ENCODE measurements around the gene TEFM. TPM values are rescaled to one million over a fixed set of nuclear protein-coding genes. Genes with fewer than 3 reads are reported as not detected.
A peak's percentile ranks its signal among the peaks of the same experiment; 100 is the strongest.

The TEFM gene
- total RNA-seq, 4 donors from 2014 or later, result 7.4 to 47.4 (median 28.6) TPM

GRCh38 chr17:30905742-30906100 lies 317 bp downstream of the TEFM start:
- intact Hi-C loops (cut with DNase I; ENCODE audit: low total_unique reads), result no loop called here
- Histone ChIP-seq H3K36me3 (no peaks in the 10 kb centered on the region), H3K9me3 (no peaks in the 10 kb centered on the region), H3K4me1 (peaks cover 0 to 12% of the 10 kb centered on the region in 2 donors), H3K4me3 (peak overlapping the region; percentile 78 to 82), H3K27ac (peak overlapping the region; percentile 88 to 89), H3K27me3 (no peaks in the 10 kb centered on the region)
- no peak for DNase-seq
- TF ChIP-seq POLR2A (IDR thresholded peaks at IDR 0.05), result no peak
- TF ChIP-seq CTCF (IDR thresholded peaks at IDR 0.05), result no peak

- intact Hi-C loops (cut with DNase I; ENCODE audit: low total_unique reads), result no loop called here
These were observed 8.7 kb downstream of the TEFM start for GRCh38 chr17:30897311-30897710.

GRCh38 chr17:30894236-30894635 lies 11.8 kb downstream of the TEFM start:
- Histone ChIP-seq H3K27ac (no peak overlapping the region), H3K27me3 (no peaks in the 10 kb centered on the region), H3K4me1 (no peaks in the 10 kb centered on the region), H3K9me3 (no peaks in the 10 kb centered on the region), H3K36me3 (no peaks in the 10 kb centered on the region), H3K4me3 (no peak overlapping the region)
- intact Hi-C loops (cut with DNase I; ENCODE audit: low total_unique reads), result no loop called here
- TF ChIP-seq CTCF (IDR thresholded peaks at IDR 0.05) (no peak), POLR2A (IDR thresholded peaks at IDR 0.05) (no peak)
- no peak for DNase-seq

More at GRCh38 chr17:30897311-30897710, 8.7 kb downstream of the TEFM start:
- no peak overlapping the region for H3K27ac ChIP-seq
- TF ChIP-seq CTCF (IDR thresholded peaks at IDR 0.05) (no peak), POLR2A (IDR thresholded peaks at IDR 0.05) (no peak)
- no peaks in the 10 kb centered on the region for H3K9me3 ChIP-seq
- no peaks in the 10 kb centered on the region for H3K4me1 ChIP-seq
- H3K27me3 ChIP-seq, result no peaks in the 10 kb centered on the region
- H3K36me3 ChIP-seq, result no peaks in the 10 kb centered on the region
- H3K4me3 ChIP-seq, result no peak overlapping the region
- no peak for DNase-seq

- Histone ChIP-seq H3K27ac (no peak overlapping the region), H3K4me1 (no peaks in the 10 kb centered on the region), H3K27me3 (no peaks in the 10 kb centered on the region), H3K36me3 (no peaks in the 10 kb centered on the region), H3K4me3 (no peak overlapping the region), H3K9me3 (no peaks in the 10 kb centered on the region)
- intact Hi-C loops (cut with DNase I; ENCODE audit: low total_unique reads), result no loop called here
- TF ChIP-seq POLR2A (IDR thresholded peaks at IDR 0.05), result no peak
- no peak for DNase-seq
These were observed 19.9 kb downstream of the TEFM start for GRCh38 chr17:30886187-30886586.

GRCh38 chr17:30869005-30869404 lies 37.0 kb downstream of the TEFM start:
- H3K4me3 ChIP-seq, result no peak overlapping the region

More at GRCh38 chr17:30869005-30869404, 37.0 kb downstream of the TEFM start:
- Histone ChIP-seq H3K4me1 (no peaks in the 10 kb centered on the region), H3K9me3 (no peaks in the 10 kb centered on the region), H3K27ac (no peak overlapping the region), H3K27me3 (no peaks in the 10 kb centered on the region), H3K36me3 (no peaks in the 10 kb centered on the region)
- no peak for TF ChIP-seq POLR2A (IDR thresholded peaks at IDR 0.05)
- TF ChIP-seq CTCF (IDR thresholded peaks at IDR 0.05), result no peak
- intact Hi-C loops (cut with DNase I; ENCODE audit: low total_unique reads), result no loop called here
- DNase-seq, result no peak
